GM19438 (cell line): ENCODE results near the gene MSH2.

Experiments used
- ATAC-seq: cut with Tn5 transposase; IDR thresholded peaks from one replicate; pipeline ENCODE4 v1.9.1; 2021; ENCODE audit warnings: low read depth; ENCODE audit not compliant: unreplicated experiment

Gene MSH2

GRCh38 chr2:47530105-47530760, 127.3 kb downstream of the MSH2 start:
- ATAC-seq = no peak

GRCh38 chr2:47531378-47532042, 128.6 kb downstream of the MSH2 start:
- ATAC-seq = no peak
